ENCODE data around the gene SLC9B1.
"Not testable (repeated sequence)": the region's sequence is repeated elsewhere in the genome, so short reads cannot be mapped to it uniquely, and the experiment has no call there.

The SLC9B1 gene

DNA sequence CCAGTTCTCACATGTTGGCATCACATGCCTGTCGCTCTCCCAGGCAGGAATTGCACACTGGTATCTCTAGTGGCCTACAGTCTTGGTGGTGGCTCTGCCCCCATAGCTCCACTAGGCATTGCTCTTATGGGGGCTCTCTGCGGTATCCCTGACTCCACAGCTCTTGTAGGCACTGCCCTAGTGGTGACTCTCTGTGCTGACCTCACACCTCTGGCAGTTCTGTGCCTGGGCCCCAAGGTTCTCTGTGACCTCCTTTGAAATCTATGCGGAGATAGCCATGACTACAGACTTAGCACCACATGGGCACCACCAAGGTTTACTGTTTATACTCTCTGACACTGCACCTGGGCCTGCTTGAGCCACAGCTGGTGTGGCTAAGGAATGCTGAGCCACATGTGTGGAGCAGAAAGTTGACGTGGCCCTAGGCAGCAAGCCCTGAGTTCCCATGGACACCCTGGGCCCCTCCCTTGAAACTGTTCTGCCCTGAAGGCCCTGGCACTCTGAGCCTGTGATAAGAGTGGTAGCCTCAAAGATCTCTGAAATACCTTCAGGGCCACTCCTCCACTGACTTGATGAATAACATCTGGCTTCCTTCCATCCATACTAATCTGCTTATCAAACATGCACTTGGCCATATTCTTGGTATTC, 8.0 kb downstream of the SLC9B1 start:
- peak; percentile 66 for DNase-seq (ENCODE audit: low read depth)
- no peak overlapping the region for H3K4me3 ChIP-seq (ENCODE audit: low read length)
- TF ChIP-seq, protein P1, sequence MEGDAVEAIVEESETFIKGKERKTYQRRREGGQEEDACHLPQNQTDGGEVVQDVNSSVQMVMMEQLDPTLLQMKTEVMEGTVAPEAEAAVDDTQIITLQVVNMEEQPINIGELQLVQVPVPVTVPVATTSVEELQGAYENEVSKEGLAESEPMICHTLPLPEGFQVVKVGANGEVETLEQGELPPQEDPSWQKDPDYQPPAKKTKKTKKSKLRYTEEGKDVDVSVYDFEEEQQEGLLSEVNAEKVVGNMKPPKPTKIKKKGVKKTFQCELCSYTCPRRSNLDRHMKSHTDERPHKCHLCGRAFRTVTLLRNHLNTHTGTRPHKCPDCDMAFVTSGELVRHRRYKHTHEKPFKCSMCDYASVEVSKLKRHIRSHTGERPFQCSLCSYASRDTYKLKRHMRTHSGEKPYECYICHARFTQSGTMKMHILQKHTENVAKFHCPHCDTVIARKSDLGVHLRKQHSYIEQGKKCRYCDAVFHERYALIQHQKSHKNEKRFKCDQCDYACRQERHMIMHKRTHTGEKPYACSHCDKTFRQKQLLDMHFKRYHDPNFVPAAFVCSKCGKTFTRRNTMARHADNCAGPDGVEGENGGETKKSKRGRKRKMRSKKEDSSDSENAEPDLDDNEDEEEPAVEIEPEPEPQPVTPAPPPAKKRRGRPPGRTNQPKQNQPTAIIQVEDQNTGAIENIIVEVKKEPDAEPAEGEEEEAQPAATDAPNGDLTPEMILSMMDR (conservative IDR thresholded peaks at IDR 0.05; ENCODE audit: low read depth, low read length), result no peak

DNA sequence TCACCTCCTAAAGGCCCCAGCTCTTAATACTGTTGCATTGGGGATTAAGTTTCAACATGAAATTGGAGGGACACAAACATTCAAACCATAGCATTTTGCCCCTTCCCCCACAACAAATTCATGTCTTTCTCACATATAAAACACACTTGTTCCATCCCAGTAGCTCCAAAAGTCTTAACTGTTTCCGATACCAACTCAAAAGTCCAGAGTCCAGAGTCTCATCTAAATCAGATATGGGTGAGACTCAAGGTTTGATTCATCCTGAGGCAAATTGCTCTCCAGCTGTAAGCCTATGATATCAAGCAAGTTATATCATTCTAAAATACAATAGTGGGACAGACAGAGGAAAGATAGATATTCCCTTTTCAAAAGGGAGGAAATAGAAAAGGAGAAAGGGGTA, 8.7 kb downstream of the SLC9B1 start:
- TF ChIP-seq, protein P1 (conservative IDR thresholded peaks at IDR 0.05; ENCODE audit: low read depth, low read length), result no peak
- no peak overlapping the region for H3K4me3 ChIP-seq (ENCODE audit: low read length)
- no peak for DNase-seq (ENCODE audit: low read depth)

DNA sequence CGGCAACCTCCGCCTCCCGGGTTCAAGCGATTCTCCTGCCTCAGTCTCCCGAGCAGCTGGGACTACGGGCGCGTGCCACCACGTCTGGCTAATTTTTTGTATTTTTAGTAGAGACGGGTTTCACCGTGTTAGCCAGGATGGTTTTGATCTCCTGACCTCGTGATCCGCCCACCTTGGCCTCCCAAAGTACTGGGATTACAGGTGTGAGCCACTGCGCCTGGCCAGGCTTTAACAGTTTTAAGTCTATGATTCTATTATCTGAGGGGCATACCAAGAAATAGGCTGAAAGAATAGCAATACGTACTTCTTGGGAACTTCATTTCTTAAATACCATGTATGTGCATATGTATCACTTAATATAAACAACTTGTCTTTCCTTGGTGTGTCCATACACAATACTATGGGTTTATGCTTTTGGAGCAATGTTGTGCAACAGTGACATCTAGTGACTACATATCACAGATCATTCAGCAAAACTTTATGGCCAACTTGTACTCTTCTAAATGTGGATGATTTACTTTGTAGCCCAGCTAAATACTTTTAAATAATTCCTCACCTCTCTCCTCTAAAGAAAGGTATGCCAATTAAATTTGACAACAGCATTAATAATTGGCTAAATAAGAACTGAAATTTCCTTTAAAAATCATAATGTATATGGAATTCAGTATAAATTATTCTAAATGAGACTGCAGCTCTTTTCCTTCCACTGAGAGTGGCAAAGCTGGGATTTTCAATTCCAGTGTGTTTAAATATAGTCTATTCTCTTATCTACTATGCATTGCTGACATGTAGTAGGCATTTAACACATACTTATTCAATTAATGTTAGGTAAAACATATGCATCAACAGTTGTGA, 10.4 kb downstream of the SLC9B1 start:
- TF ChIP-seq, protein P1 (conservative IDR thresholded peaks at IDR 0.05; ENCODE audit: low read depth, low read length), result peak; percentile 70
- peak; percentile 44 for DNase-seq (ENCODE audit: low read depth)
- no peak overlapping the region for H3K4me3 ChIP-seq (ENCODE audit: low read length)

DNA sequence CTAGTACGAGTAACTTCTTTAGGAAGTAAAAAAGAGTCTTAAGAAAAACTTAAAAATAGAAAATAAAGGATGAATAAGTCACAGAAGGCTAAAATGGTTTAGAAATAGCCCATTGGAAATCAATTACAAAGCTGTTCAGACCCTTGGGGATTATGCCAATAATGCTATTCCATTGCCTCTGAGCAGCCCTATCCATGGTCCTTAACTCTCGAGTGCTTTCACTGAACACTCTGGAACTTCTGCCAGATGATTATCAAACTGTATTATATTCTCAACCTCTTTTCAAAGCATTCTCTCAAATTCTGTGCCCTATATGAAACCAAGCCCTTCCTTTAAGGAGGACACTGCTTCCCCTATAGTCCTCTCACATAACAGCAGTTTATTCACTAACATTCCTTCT, 17.0 kb downstream of the SLC9B1 start:
- TF ChIP-seq, protein P1 (conservative IDR thresholded peaks at IDR 0.05; ENCODE audit: low read depth, low read length), result no peak
- no peak for DNase-seq (ENCODE audit: low read depth)
- no peak overlapping the region for H3K4me3 ChIP-seq (ENCODE audit: low read length)

DNA sequence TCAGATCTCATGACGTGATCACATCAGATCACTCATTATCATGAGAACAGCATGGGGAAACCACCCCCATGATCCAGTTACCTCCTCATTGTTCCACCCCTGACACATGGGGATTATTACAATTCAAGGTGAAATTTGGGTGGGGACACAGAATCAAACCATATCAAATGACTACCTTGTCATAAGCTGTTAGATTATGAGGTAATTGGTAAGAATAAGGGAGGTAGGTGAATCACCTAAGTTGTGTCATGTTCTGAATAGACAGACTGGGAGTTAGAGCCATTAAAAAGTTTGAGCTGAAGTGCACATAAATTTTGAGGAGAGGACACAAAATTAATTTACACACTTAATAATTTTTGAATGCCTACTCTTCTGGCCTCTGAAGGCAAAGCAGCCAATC, 24.7 kb downstream of the SLC9B1 start:
- no peak overlapping the region for H3K4me3 ChIP-seq (ENCODE audit: low read length)
- TF ChIP-seq, protein P1 (conservative IDR thresholded peaks at IDR 0.05; ENCODE audit: low read depth, low read length), result no peak
- no peak for DNase-seq (ENCODE audit: low read depth)

DNA sequence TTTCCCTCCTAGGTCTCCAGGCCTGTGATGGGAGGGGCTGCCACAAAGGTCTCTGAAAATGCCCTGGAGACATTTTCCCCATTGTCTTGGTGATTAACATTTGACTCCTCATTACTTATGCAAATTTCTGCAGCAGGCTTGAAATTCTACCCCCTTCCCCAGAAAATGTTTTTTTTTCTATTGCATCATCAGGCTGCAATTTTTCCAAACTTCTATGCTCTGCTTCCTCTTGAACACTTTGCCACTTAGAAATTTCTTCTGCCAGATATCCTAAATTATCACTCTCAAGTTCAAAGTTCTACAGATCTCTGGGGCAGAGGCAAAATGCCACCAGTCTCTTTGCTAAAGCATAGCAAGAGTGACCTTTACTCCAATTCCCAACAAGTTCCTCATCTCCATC, 25.5 kb downstream of the SLC9B1 start:
- H3K4me3 ChIP-seq (ENCODE audit: low read length); DNase-seq (ENCODE audit: low read depth): not testable (repeated sequence)

DNA sequence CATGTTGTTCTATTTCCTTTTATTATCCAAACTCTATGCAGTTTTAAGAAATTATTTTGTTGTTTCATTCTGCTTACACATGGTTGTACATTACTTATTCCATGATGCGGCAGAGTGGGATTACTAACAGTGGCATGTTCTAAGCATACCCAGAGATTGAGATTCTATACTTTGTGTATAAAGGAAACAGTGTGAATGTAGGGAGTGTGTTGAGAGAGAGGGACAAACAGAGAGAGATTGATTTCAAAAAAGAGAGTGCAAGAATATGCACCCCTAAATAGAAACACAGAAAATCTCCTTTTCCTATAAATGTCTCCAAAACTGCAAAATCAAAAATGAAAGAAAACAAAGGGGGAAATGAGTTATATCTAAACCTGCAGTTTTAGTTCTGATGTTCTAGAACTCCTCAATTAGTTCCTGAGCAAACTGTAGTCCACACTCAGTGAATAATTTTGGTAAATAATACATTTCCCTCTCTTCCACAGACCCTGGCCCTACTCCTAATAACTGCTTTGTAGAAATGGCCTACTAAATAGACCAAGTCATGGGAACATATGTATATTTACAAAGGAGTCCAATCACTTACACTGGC, 31.0 kb downstream of the SLC9B1 start:
- TF ChIP-seq, protein P1 (conservative IDR thresholded peaks at IDR 0.05; ENCODE audit: low read depth, low read length), result no peak
- no peak for DNase-seq (ENCODE audit: low read depth)
- H3K4me3 ChIP-seq (ENCODE audit: low read length), result no peak overlapping the region
